Measurements from ENCODE around the gene ZC2HC1B. TPM values are rescaled to one million over a fixed set of nuclear protein-coding genes. Genes with fewer than 3 reads are reported as not detected.
"Not testable (repeated sequence)": the region's sequence is repeated elsewhere in the genome, so short reads cannot be mapped to it uniquely, and the experiment has no call there.

ZC2HC1B gene
- total RNA-seq, 1 donor from 2014 or later, result not detected

DNA sequence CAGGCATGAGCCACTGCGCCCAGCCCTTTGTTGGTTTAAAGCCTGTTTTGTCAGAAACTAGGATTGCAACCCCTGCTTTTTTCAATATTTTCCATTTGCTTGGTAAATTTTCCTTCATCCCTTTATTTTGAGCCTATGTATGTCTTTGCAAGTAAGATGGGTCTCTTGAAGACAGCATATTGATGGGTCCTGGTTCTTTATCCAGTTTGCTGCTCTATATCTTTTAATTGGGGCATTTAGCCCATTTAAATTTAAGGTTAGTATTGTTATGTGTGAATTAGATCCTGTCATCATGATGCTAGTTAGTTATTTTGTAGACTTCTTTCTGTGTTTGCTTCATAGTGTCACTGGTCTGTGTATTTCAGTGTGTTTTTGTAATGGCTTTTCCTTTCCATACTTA, 46.8 kb downstream of the ZC2HC1B start:
- peaks cover 5% of the 10 kb centered on the region for H3K27me3 Mint-ChIP-seq (ENCODE audit: low read depth)
- no peak overlapping the region for H3K4me3 Mint-ChIP-seq (ENCODE audit: low read depth)
- no peaks in the 10 kb centered on the region for H3K36me3 Mint-ChIP-seq (ENCODE audit: low read depth)
- H3K9me3 Mint-ChIP-seq, result peaks cover 34% of the 10 kb centered on the region
- no peak for DNase-seq (ENCODE audit: low spot score)
- intact Hi-C loops (cut with micrococcal nuclease), result no loop called here
- no peaks in the 10 kb centered on the region for H3K4me1 Mint-ChIP-seq (ENCODE audit: low read depth)
- no peak overlapping the region for H3K27ac Mint-ChIP-seq

DNA sequence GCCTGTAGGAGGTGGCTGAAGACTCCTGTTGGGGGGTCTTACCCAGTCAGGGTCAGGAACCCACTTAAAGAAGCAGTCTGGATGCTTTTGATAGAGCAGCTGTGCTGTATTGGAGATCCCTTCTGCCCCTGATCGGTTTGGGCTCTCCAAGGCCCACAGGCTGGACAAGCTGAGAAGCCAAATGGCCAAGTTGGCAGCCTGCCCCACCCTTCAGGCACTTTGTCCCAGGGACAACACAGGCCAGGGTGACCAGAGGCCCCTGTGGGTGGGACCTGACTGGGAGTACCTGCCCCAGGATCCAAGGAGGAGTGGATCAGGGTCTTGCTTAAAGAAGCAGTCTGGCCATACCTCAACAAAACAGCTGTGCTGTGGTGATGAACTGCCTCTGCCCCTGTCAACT, 48.4 kb downstream of the ZC2HC1B start:
- no peak for DNase-seq (ENCODE audit: low spot score)
- Mint-ChIP-seq H3K27ac (no peak overlapping the region), H3K36me3 (ENCODE audit: low read depth) (no peaks in the 10 kb centered on the region), H3K9me3 (peaks cover 37% of the 10 kb centered on the region), H3K4me3 (ENCODE audit: low read depth) (no peak overlapping the region), H3K27me3 (ENCODE audit: low read depth) (peaks cover 5% of the 10 kb centered on the region), H3K4me1 (ENCODE audit: low read depth) (no peaks in the 10 kb centered on the region)
- intact Hi-C loops (cut with micrococcal nuclease), result no loop called here

DNA sequence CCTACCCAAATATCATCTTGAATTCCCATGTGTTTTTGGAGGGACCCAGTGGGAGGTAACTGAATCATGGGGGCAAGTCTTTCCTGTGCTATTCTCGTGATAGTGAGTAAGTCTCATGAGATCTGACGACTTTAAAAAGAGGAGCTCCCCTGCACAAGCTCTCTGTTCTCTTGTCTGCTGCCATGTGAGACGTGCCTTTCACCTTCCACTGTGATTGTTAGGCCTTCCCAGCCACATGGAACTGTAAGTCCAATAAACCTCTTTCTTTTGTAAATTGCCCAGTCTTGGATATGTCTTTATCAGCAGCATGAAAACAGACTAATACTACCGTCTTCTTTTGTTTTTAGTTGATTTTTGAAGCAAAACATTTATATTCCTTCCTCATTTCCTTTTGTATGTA, 52.8 kb downstream of the ZC2HC1B start:
- H3K4me1 Mint-ChIP-seq (ENCODE audit: low read depth); H3K4me3 Mint-ChIP-seq (ENCODE audit: low read depth); intact Hi-C loops (cut with micrococcal nuclease); H3K36me3 Mint-ChIP-seq (ENCODE audit: low read depth); DNase-seq (ENCODE audit: low spot score); H3K27ac Mint-ChIP-seq: not testable (repeated sequence)
- Mint-ChIP-seq H3K27me3 (ENCODE audit: low read depth) (peaks cover 12% of the 10 kb centered on the region), H3K9me3 (peaks cover 17% of the 10 kb centered on the region)

DNA sequence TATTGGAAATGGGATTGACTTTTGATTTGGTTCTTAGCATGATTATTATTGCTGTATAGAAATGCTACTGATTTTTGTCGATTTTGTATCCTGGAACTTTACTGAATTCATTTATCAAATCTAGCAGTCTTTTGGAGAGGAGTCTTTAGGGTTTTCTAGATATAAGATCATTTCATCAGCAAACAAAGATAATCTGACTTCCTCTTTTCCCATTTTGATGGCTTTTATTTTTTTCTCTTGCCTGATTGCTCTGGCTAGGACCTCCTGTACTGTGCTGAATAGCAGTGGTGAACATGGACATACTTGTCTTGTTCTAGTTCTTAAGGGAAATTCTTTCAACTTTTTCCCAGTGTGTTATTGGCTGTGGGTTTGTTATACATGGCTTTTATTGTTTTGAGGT, 64.6 kb downstream of the ZC2HC1B start:
- H3K27ac Mint-ChIP-seq, result no peak overlapping the region
- no peaks in the 10 kb centered on the region for H3K9me3 Mint-ChIP-seq
- peaks cover 22% of the 10 kb centered on the region for H3K27me3 Mint-ChIP-seq (ENCODE audit: low read depth)
- no peaks in the 10 kb centered on the region for H3K4me1 Mint-ChIP-seq (ENCODE audit: low read depth)
- intact Hi-C loops (cut with micrococcal nuclease), result no loop called here
- H3K36me3 Mint-ChIP-seq (ENCODE audit: low read depth), result no peaks in the 10 kb centered on the region
- H3K4me3 Mint-ChIP-seq (ENCODE audit: low read depth), result no peak overlapping the region
- DNase-seq (ENCODE audit: low spot score), result no peak

DNA sequence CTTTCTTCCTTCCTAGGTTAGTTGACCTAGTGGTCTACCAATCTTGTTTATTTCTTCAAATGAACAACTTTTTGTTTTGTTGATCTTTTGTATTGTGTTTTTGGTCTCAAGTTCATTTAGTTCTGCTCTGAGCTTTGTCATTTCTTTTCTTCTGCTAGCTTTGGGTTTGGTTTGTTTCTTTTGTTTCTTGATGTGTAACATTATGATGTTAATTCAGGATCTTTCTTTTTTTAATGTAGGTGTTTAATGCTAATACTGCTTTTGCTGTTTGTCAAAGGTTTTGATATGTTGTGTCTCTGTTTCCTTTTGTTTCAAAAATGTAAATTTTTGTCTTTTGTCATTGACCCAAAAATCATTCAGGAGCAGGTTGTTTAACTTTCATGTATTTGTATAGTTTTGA, 65.7 kb downstream of the ZC2HC1B start:
- peaks cover 19% of the 10 kb centered on the region for H3K27me3 Mint-ChIP-seq (ENCODE audit: low read depth)
- no peak for DNase-seq (ENCODE audit: low spot score)
- no peak overlapping the region for H3K4me3 Mint-ChIP-seq (ENCODE audit: low read depth)
- no peaks in the 10 kb centered on the region for H3K36me3 Mint-ChIP-seq (ENCODE audit: low read depth)
- H3K27ac Mint-ChIP-seq, result no peak overlapping the region
- H3K4me1 Mint-ChIP-seq (ENCODE audit: low read depth), result no peaks in the 10 kb centered on the region
- intact Hi-C loops (cut with micrococcal nuclease), result no loop called here
- no peaks in the 10 kb centered on the region for H3K9me3 Mint-ChIP-seq

DNA sequence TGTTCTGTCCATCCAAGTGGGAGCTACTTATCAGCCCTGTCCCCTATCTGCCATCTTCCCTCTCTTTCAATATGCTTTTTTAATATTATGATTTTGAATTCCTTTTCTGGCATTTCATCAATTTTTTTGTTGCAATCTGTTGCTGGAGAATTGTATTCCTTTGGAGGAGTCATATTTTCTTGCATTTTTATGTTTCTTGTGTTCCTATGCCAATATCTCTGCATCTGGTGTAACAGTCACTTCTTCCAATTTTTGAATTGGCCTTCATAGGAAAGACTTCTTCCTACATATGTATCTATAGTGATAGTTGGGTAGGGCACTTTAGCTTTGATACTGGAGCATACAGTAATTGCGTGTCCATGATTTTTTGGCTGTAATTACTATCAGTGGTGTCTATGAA, 70.1 kb downstream of the ZC2HC1B start:
- H3K9me3 Mint-ChIP-seq, result no peaks in the 10 kb centered on the region
- no peaks in the 10 kb centered on the region for H3K36me3 Mint-ChIP-seq (ENCODE audit: low read depth)
- no peak overlapping the region for H3K27ac Mint-ChIP-seq
- peaks cover 1% of the 10 kb centered on the region for H3K4me1 Mint-ChIP-seq (ENCODE audit: low read depth)
- intact Hi-C loops (cut with micrococcal nuclease), result no loop called here
- DNase-seq (ENCODE audit: low spot score), result no peak
- peaks cover 18% of the 10 kb centered on the region for H3K27me3 Mint-ChIP-seq (ENCODE audit: low read depth)
- no peak overlapping the region for H3K4me3 Mint-ChIP-seq (ENCODE audit: low read depth)

DNA sequence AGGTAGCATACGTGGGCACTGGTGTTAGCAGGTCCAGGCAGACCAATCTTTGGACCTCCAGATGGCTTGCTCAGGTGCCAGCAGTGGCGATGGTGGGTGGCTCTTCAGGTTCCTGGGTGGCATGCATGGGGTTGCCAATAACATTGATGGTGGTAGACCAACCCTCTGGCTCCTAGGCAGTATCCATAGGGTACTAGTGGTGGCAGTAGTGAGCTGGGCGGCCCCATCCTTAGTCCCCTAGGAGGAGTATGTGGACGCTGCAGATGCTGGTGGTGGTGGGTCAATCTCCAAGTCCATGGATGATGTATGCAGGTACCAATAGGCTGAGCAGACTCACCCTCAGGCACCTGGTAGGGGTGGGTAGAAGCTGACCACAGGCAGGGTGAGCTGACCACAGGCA, 70.6 kb downstream of the ZC2HC1B start:
- no peak for DNase-seq (ENCODE audit: low spot score)
- Mint-ChIP-seq H3K27me3 (ENCODE audit: low read depth) (peaks cover 15% of the 10 kb centered on the region), H3K9me3 (no peaks in the 10 kb centered on the region), H3K4me3 (ENCODE audit: low read depth) (no peak overlapping the region), H3K36me3 (ENCODE audit: low read depth) (no peaks in the 10 kb centered on the region), H3K4me1 (ENCODE audit: low read depth) (peaks cover 3% of the 10 kb centered on the region), H3K27ac (no peak overlapping the region)
- intact Hi-C loops (cut with micrococcal nuclease), result no loop called here

DNA sequence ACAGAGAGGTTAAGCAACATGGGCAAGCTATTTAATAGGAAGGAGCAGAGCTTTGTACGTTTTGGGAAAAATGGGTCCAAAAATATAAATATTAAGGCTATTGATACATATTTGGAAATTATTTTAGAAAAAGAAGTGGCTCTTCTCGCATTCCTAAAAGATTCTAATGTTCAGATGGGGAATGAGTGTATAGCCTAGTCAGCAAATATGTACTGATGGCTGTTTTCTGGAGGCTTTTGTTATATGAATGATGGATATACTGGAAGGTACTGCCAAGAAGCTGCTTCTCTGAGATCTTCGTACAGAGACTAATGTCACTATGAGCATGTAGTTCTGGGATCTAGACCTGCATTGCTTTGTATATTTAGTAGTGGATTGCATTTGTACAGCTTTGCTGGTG, 72.1 kb downstream of the ZC2HC1B start:
- peaks cover 6% of the 10 kb centered on the region for H3K27me3 Mint-ChIP-seq (ENCODE audit: low read depth)
- no peak overlapping the region for H3K27ac Mint-ChIP-seq
- no peaks in the 10 kb centered on the region for H3K9me3 Mint-ChIP-seq
- intact Hi-C loops (cut with micrococcal nuclease), result no loop called here
- H3K4me3 Mint-ChIP-seq (ENCODE audit: low read depth), result no peak overlapping the region
- H3K4me1 Mint-ChIP-seq (ENCODE audit: low read depth), result peaks cover 6% of the 10 kb centered on the region
- H3K36me3 Mint-ChIP-seq (ENCODE audit: low read depth), result no peaks in the 10 kb centered on the region
- DNase-seq (ENCODE audit: low spot score), result no peak

DNA sequence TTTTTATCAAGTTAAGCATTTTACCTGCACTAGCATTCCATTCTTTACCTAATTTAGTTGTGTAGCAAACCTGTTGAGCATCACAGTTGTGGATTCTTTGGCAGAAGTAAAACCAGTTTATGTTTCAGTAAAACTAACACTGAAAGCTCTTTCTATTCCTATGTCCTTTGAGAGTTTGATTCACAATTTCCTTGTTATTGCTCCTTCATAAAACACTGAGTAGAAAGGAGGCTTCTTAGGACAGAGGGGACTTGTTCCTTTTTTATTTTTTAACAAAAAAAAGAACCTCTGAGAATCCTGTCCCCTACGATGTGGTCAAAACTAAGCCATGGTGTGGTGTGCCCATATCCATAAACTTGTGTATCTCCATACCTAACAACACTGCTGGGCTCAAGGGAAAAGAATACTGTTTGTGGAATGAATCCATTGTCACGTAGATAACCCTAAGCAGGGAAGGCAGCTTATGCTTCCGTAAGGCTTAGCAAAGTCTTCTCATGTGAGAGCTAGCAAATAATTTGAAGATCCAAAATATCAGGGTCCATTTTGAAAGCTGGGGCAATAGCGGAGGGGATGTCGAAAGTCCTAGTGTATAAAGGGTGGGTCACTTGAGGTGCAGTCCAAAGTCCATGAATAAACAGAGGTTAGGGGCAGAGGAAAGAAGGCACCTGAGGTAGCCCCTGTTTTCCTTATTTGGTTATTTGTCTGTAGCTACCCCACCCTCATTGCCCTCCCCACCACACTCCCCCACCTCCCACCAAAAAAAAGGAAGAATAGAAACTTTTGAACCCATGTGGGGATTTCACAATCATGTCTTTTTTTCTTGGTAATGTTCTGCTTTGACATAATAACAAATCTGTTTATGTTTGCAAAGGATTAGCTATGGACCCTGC, 72.7 kb downstream of the ZC2HC1B start:
- Mint-ChIP-seq H3K4me1 (ENCODE audit: low read depth) (peaks cover 6% of the 10 kb centered on the region), H3K27me3 (ENCODE audit: low read depth) (peaks cover 6% of the 10 kb centered on the region), H3K27ac (no peak overlapping the region), H3K4me3 (ENCODE audit: low read depth) (no peak overlapping the region), H3K9me3 (no peaks in the 10 kb centered on the region), H3K36me3 (ENCODE audit: low read depth) (no peaks in the 10 kb centered on the region)
- intact Hi-C loops (cut with micrococcal nuclease), result no loop called here
- DNase-seq (ENCODE audit: low spot score), result no peak

DNA sequence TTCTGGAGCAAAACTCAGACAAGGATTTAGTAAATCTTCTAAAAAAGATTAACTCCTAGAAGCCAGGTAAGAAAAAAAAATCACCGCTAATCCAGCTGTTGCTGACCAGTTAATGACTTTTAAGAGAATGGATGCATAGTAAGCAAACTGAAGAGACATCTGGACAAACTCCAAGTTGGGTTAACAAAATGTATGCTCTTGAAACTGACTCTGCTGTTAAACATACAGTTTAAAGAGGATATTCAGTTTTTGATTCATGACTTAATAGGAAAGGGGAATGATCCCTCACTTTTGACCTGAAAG, 73.3 kb downstream of the ZC2HC1B start:
- H3K36me3 Mint-ChIP-seq (ENCODE audit: low read depth), result no peaks in the 10 kb centered on the region
- H3K27ac Mint-ChIP-seq, result no peak overlapping the region
- DNase-seq (ENCODE audit: low spot score), result no peak
- H3K27me3 Mint-ChIP-seq (ENCODE audit: low read depth), result peaks cover 3% of the 10 kb centered on the region
- H3K4me1 Mint-ChIP-seq (ENCODE audit: low read depth), result peaks cover 6% of the 10 kb centered on the region
- intact Hi-C loops (cut with micrococcal nuclease), result no loop called here
- no peak overlapping the region for H3K4me3 Mint-ChIP-seq (ENCODE audit: low read depth)
- no peaks in the 10 kb centered on the region for H3K9me3 Mint-ChIP-seq

DNA sequence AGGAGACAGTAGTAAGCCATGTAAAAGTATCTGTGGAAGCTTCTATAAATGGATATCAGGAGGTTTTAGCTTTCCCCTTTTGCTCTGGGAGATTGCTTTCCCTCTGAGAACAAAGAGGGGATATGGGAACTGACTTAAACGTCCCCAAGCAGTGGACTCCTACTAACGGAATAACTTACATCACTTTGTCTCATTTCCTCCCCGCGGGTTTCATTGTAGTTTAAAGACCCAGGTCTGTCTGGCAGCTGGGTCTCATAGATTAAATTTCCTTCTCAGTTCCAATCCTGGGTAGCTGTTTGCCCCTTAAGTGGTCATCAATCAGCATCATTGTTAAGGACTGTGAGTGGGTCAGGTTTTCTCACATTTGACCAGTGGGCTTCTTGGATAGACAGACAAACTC, 75.1 kb downstream of the ZC2HC1B start:
- H3K4me3 Mint-ChIP-seq (ENCODE audit: low read depth), result no peak overlapping the region
- intact Hi-C loops (cut with micrococcal nuclease), result no loop called here
- H3K36me3 Mint-ChIP-seq (ENCODE audit: low read depth), result no peaks in the 10 kb centered on the region
- H3K27me3 Mint-ChIP-seq (ENCODE audit: low read depth), result peaks cover 3% of the 10 kb centered on the region
- DNase-seq (ENCODE audit: low spot score), result no peak
- H3K9me3 Mint-ChIP-seq, result no peaks in the 10 kb centered on the region
- peaks cover 6% of the 10 kb centered on the region for H3K4me1 Mint-ChIP-seq (ENCODE audit: low read depth)
- no peak overlapping the region for H3K27ac Mint-ChIP-seq

DNA sequence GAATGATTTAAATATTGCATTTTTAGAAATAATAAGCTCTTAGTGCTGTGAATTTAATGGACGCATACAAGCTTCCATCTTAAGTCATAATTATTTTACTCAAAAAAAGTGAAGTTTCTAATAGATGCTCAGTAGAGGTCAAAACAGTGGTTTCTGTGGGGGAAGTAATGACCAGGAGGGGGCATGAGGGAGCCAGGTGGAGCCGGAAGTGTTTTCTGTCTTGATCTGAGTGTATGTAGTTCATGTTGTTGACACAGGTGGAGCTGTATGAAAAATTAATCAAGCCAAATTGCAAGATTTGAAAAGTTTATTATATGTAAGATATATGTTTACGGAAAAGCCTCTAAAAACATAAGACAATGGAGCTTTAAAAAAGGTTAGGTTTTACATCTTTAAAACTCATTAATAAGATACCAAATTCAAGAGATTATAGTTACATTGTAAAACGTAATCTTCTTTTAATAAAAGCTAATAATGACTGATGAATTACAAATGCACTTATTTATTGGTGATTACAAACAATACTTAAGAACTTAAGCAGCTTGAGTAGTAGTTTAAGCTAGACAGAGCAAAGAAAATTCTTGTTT, 75.8 kb downstream of the ZC2HC1B start:
- Mint-ChIP-seq H3K4me1 (ENCODE audit: low read depth) (peaks cover 6% of the 10 kb centered on the region), H3K27ac (no peak overlapping the region), H3K4me3 (ENCODE audit: low read depth) (no peak overlapping the region), H3K9me3 (no peaks in the 10 kb centered on the region), H3K27me3 (ENCODE audit: low read depth) (peaks cover 3% of the 10 kb centered on the region), H3K36me3 (ENCODE audit: low read depth) (no peaks in the 10 kb centered on the region)
- intact Hi-C loops (cut with micrococcal nuclease), result loop anchor here (1.0 to 5.0 kb wide), 3 partner anchors 157 to 365 kb away; partner anchors contain the start of gene SF3B5
- peak; percentile 47 for DNase-seq (ENCODE audit: low spot score)

DNA sequence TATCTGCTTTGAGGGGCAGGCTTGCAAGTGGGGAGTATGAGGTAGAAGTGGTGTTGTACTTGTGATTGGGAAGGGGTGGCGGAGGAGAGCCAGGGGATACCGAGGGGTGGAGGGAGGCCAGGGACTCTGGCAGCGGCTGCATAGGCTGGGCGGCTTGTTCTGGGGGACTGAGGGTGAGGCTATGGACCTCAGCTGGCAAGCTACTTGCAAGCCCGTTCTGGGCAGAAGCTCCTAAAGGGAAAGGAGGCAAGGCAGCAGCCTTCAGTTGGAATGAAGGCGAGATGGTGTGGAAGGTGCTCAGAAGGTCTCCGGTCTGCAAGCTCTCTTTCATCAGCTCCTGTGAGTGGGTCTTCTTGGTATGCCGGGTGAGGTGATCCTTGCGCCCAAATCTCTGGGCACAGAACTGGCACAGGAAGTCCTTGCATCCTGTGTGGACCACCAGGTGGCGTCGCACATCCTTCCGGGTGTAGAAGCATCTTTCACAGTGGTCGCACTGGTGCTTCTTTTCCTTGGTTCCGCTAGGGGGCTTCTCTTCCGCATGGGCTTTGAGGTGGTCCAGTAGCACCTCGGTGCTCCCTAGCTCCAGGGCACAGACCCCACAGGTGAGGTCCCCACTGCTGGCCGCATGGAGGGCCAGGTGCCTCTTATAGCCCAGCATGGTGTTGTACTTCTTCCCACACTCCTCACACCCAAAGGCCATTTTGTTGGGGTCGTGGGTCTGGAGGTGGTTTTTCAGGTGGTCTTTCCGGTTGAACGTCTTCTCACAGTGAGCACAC, 77.8 kb downstream of the ZC2HC1B start:
- intact Hi-C loops (cut with micrococcal nuclease), result loop anchor here (1.0 to 5.0 kb wide), 3 partner anchors 71 to 275 kb away; partner anchors contain the start of gene SF3B5
- H3K36me3 Mint-ChIP-seq (ENCODE audit: low read depth), result no peaks in the 10 kb centered on the region
- H3K27me3 Mint-ChIP-seq (ENCODE audit: low read depth), result no peaks in the 10 kb centered on the region
- peak; percentile 39 for DNase-seq (ENCODE audit: low spot score)
- no peak overlapping the region for H3K4me3 Mint-ChIP-seq (ENCODE audit: low read depth)
- H3K4me1 Mint-ChIP-seq (ENCODE audit: low read depth), result peaks cover 6% of the 10 kb centered on the region
- H3K27ac Mint-ChIP-seq, result no peak overlapping the region
- H3K9me3 Mint-ChIP-seq, result no peaks in the 10 kb centered on the region
